Adrenal gland (tissue), 12 donors: ENCODE measurements around the gene FAM184B. TPM values are rescaled to one million over a fixed set of nuclear protein-coding genes. Genes with fewer than 3 reads are reported as not detected.

ENCODE experiments used
- DNase-seq, 7 donors: peaks; one replicate each; pipeline ENCODE4 v3.0.0-alpha.2; 2019 to 2020
- H3K27ac ChIP-seq, 5 donors: fragments of 200-600 bp; sonication (generic) in 4 of 5; 1 replicate in 3 of 5; 2 replicates in 2 of 5; pipeline versions ENCODE4 v1.5.1 to v1.8.0; 2016 to 2020; ENCODE audit warnings: mild to moderate bottlenecking in 1 of 5
- H3K27me3 ChIP-seq: fragments of 200-600 bp; 2 replicates; pipeline ENCODE4 v1.8.0; 2021
- H3K36me3 ChIP-seq, 2 donors: fragments of 200-600 bp; replicated peaks in 1 of 2; 1 replicate in 1 of 2; 2 replicates in 1 of 2; pipeline versions ENCODE4 v1.5.1 to v1.8.0; 2018 to 2022
- H3K4me1 ChIP-seq, 2 donors: fragments of 200-600 bp; replicated peaks in 1 of 2; 1 replicate in 1 of 2; 2 replicates in 1 of 2; pipeline versions ENCODE4 v1.5.1 to v1.8.0; 2018 to 2021
- H3K4me3 ChIP-seq, 4 donors: fragments of 200-600 bp; sonication (generic) in 3 of 4; one replicate each; pipeline ENCODE4 v1.5.1; 2016 to 2018
- H3K9me3 ChIP-seq, 3 donors: fragments of 200-600 bp; sonication (generic) in 1 of 3; replicated peaks in 1 of 3; 1 replicate in 2 of 3; 2 replicates in 1 of 3; pipeline versions ENCODE4 v1.5.1 to v1.8.0; 2016 to 2021
- POLR2A ChIP-seq, 2 donors: fragments of 450-650 bp; IDR thresholded peaks; one replicate each; pipeline ENCODE4 v1.6.1; 2017; ENCODE audit warnings: antibody characterized with exemption in 2 of 2, mild to moderate bottlenecking in 2 of 2, moderate library complexity in 1 of 2
- WGBS, 4 donors: extraction: QIAGEN DNeasy Blood & Tissue Kit in 2 of 4; methylation state at CpG; one replicate each; pipeline versions ENCODE4 v1.1.5 to v1.1.7; 2013 to 2017; 5-methylcytosine and 5-hydroxymethylcytosine counted together
- intact Hi-C, 2 donors: fragments of 100-400 bp; cut with DNase I; formaldehyde crosslinking; loops; one replicate each; pipeline versions ENCODE4 v1.14.1 to v1.15.0; 2022 to 2023
- polyA plus RNA-seq, 3 donors: library from polyadenylated mRNA; stranded (reverse); fragments of 200-250 nt in 2 of 3; fragments of 350-450 nt in 1 of 3; fragmentation: Illumina TruSeq in 1 of 3; extraction: RNeasy Lipid Tissue Mini Kit (QIAGEN cat#74804) in 1 of 3; gene quantifications; one replicate each; pipeline ENCODE4 v1.2.3, GENCODE V29; 2013 to 2014
- total RNA-seq, 9 donors: library from RNA; depleted of rRNA in 4 of 9; stranded (reverse); fragments of >200 nt in 4 of 9; fragments of 120-200 nt in 1 of 9; fragmentation: NEBNext Ultra II Directional in 1 of 9; extraction: Animal tissue kit (Norgen Biotek cat#: 25700) in 1 of 9; gene quantifications; one replicate each; pipeline versions ENCODE4 v1.1.0 to v1.2.4, GENCODE V29; 2013 to 2023
- TF ChIP-seq, protein P1 (sequence below), 6 experiments: fragments of 450-650 bp in 4 of 6; fragments of 200-600 bp in 2 of 6; sonication (generic) in 1 of 6; IDR thresholded peaks; 1 replicate in 5 of 6; 2 replicates in 1 of 6; pipeline versions ENCODE4 v1.5.1 to v1.8.0; 2016 to 2021; ENCODE audit warnings: antibody characterized with exemption in 6 of 6, mild to moderate bottlenecking in 2 of 6, moderate library complexity in 1 of 6
- donor health status: healthy with polysubstance abuse.
- donor health status: Bipolar disorder and iron deficiency.
- donor health status: DM: yes; HTN: yes; CAD: no.
- donor health status: DM: no; HTN: no; CAD: no.
- donor health status: DM: no; HTN: no; CAD: no.
- donor health status: DM: yes; HTN: yes; CAD: no.

FAM184B gene
- total and polyA plus RNA-seq, 12 donors: under 0.01 to 0.17 (median 0.08) TPM; not detected in 5

DNA sequence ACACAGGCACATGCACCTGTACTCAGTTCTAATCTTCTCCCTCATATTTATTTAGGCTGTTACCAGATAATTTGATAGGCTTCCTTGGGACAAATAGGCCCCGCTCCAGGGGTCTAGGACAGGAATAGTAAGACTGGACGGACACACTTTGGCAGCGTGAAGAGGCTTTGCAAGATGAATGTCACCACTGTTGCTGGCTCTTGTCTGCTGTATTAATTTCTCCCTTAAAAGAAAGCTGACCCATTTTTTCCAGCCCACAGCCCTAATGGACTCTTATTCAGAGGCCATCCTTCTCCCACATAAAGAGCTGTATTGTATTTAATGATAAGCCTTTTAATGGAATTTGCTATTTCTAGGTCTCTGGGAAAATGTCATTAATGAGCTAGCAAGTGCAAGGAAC is 18.0 kb downstream of the FAM184B start:
- no peaks in the 10 kb centered on the region for H3K9me3 ChIP-seq
- TF ChIP-seq, protein P1, sequence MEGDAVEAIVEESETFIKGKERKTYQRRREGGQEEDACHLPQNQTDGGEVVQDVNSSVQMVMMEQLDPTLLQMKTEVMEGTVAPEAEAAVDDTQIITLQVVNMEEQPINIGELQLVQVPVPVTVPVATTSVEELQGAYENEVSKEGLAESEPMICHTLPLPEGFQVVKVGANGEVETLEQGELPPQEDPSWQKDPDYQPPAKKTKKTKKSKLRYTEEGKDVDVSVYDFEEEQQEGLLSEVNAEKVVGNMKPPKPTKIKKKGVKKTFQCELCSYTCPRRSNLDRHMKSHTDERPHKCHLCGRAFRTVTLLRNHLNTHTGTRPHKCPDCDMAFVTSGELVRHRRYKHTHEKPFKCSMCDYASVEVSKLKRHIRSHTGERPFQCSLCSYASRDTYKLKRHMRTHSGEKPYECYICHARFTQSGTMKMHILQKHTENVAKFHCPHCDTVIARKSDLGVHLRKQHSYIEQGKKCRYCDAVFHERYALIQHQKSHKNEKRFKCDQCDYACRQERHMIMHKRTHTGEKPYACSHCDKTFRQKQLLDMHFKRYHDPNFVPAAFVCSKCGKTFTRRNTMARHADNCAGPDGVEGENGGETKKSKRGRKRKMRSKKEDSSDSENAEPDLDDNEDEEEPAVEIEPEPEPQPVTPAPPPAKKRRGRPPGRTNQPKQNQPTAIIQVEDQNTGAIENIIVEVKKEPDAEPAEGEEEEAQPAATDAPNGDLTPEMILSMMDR (IDR thresholded peaks at IDR 0.05): no peak
- TF ChIP-seq POLR2A (IDR thresholded peaks at IDR 0.05): no peak
- H3K4me3 ChIP-seq: no peak overlapping the region
- intact Hi-C loops: no loop called here
- no peaks in the 10 kb centered on the region for H3K27me3 ChIP-seq
- 83 to 95% (median 91%) methylated on average over 3 of the region's 3 CpGs for WGBS, 4 donors
- no peak overlapping the region for H3K27ac ChIP-seq
- peak in 1 of 7 donors; percentile 41 for DNase-seq
- H3K4me1 ChIP-seq: no peaks in the 10 kb centered on the region
- H3K36me3 ChIP-seq: no peaks in the 10 kb centered on the region

- H3K9me3 ChIP-seq: no peaks in the 10 kb centered on the region
- intact Hi-C loops: no loop called here
- no peak for TF ChIP-seq POLR2A (IDR thresholded peaks at IDR 0.05)
- TF ChIP-seq, protein P1 (IDR thresholded peaks at IDR 0.05): no peak
- WGBS, 4 donors: 60 to 83% (median 76%) methylated on average over 1 of the region's 1 CpG
- DNase-seq: peak in 1 of 7 donors; percentile 31
- H3K4me3 ChIP-seq: no peak overlapping the region
- H3K27me3 ChIP-seq: no peaks in the 10 kb centered on the region
- H3K27ac ChIP-seq: no peak overlapping the region
- H3K36me3 ChIP-seq: no peaks in the 10 kb centered on the region
- no peaks in the 10 kb centered on the region for H3K4me1 ChIP-seq
Observed at GRCh38 chr4:17762726-17763125, 18.7 kb downstream of the FAM184B start.

DNA sequence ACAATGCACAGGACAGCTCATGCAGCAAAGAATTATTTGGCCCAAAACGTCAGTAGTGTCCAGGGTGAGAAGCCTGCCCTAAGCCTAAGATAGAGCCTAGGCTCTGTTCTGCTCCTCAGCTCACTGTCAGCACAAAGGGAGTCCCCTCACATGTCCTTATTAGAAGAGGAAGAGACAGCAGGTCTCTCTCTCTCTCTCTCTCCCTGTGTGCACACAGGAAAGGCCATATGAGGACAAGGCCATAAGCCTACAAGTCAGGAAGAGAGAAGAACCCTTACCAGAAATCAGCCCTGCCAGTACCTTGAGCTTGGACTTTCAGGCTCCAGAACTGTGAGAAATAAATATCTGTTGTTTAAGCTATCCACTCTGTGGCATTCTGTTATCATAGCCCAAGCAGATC is 20.4 kb downstream of the FAM184B start:
- peak in 1 of 7 donors; percentile 18 for DNase-seq
- Histone ChIP-seq H3K4me3 (no peak overlapping the region), H3K9me3 (no peaks in the 10 kb centered on the region), H3K27me3 (no peaks in the 10 kb centered on the region), H3K36me3 (no peaks in the 10 kb centered on the region), H3K4me1 (no peaks in the 10 kb centered on the region), H3K27ac (no peak overlapping the region)
- WGBS, 4 donors: 31 to 50% (median 46%) methylated on average over 1 of the region's 1 CpG
- no peak for TF ChIP-seq POLR2A (IDR thresholded peaks at IDR 0.05)
- TF ChIP-seq, protein P1 (IDR thresholded peaks at IDR 0.05): no peak
- intact Hi-C loops: no loop called here

GRCh38 chr4:17760626-17761025 is 20.8 kb downstream of the FAM184B start:
- TF ChIP-seq POLR2A (IDR thresholded peaks at IDR 0.05): no peak
- TF ChIP-seq, protein P1 (IDR thresholded peaks at IDR 0.05): no peak
- DNase-seq: no peak
- H3K4me3 ChIP-seq: no peak overlapping the region
- no peaks in the 10 kb centered on the region for H3K27me3 ChIP-seq
- intact Hi-C loops: no loop called here
- H3K36me3 ChIP-seq: no peaks in the 10 kb centered on the region
- WGBS, 4 donors: 78 to 83% (median 81%) methylated on average over 6 of the region's 6 CpGs
- H3K9me3 ChIP-seq: no peaks in the 10 kb centered on the region
- H3K4me1 ChIP-seq: no peaks in the 10 kb centered on the region
- no peak overlapping the region for H3K27ac ChIP-seq
